ENCODE results near the gene RANBP1.

DNA sequence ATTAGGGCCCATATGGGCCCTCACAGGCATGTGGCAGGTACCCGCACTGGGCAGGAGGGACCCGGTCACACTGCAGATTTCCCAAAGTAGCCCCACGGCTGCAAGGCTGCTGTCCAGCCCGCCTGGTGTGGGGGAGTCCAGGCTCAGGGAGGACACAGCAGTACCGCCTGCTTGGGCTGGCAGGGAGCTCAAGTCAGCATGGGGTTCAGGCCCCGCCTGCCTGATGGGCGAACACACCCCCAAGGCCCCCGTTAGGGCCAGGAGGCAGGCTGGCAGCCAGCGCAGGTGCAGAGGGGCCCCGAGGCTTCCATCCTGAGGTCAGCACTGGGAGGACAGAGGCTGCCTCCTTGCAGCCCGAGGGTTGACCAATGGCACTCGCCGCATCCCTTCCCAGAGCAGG, 21.2 kb downstream of the RANBP1 start:
- TF ChIP-seq, protein P1, sequence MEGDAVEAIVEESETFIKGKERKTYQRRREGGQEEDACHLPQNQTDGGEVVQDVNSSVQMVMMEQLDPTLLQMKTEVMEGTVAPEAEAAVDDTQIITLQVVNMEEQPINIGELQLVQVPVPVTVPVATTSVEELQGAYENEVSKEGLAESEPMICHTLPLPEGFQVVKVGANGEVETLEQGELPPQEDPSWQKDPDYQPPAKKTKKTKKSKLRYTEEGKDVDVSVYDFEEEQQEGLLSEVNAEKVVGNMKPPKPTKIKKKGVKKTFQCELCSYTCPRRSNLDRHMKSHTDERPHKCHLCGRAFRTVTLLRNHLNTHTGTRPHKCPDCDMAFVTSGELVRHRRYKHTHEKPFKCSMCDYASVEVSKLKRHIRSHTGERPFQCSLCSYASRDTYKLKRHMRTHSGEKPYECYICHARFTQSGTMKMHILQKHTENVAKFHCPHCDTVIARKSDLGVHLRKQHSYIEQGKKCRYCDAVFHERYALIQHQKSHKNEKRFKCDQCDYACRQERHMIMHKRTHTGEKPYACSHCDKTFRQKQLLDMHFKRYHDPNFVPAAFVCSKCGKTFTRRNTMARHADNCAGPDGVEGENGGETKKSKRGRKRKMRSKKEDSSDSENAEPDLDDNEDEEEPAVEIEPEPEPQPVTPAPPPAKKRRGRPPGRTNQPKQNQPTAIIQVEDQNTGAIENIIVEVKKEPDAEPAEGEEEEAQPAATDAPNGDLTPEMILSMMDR (IDR thresholded peaks at IDR 0.05; ENCODE audit: borderline replicate concordance, extremely low read depth, low read length, poor library complexity, severe bottlenecking) = no peak
- TF ChIP-seq EZH2 (IDR thresholded peaks at IDR 0.05; ENCODE audit: borderline replicate concordance, low read depth, low read length, severe bottlenecking) = no peak
